Skeletal muscle cell (primary cell): Measurements from ENCODE around the gene TNNT2.

Experiments
- DNase-seq: peaks from one replicate; pipeline ENCODE4 v3.0.0-alpha.2; 2010; ENCODE audit warnings: low read depth
- H3K4me3 ChIP-seq: 2 replicates; pipeline ENCODE4 v1.5.1; 2011; ENCODE audit warnings: low read depth, mild to moderate bottlenecking, control low read depth, low read length, moderate library complexity

The TNNT2 gene

DNA sequence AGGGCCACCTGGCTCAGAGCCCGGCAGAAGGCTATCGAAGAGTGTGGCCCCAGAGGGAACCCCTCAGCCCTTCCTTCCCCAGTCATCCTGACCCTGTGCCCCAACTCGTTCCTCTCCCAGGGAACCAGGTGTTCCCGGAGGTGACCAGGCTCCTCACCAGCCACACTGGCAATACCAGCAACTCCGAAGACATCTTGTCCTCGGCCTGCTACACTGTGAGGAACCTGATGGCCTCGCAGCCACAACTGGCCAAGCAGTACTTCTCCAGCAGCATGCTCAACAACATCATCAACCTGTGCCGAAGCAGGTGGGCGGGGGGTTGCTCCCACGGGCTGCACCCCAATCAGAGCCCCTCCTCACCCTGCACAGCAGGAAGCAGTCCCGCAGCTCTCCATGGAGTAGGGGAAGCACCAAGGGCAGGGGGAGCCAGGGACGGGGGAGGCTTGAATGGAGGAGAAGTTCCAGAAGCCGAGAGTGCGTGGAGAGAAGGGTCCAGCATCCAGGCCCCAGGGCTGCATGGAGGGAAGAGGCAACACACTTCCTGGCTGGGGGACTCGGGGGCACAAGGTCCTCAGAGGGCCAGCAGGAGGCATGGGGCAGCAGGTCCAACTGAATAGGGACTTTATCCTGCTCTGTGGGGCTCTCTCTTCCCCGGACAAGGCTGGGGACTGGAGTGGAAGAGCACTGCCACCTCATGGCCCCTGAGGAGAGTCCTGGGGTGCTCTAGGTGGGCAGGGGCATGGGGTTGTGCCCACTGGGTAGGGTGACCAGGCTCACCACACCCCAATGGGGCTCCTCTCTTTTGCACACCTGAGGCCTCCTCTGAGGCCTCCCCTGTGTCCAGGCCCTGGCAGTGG lies 52.4 kb downstream of the TNNT2 start:
- H3K4me3 ChIP-seq, result no peak overlapping the region
- DNase-seq, result no peak

GRCh38 chr1:201324306-201324705 lies 53.2 kb downstream of the TNNT2 start:
- no peak overlapping the region for H3K4me3 ChIP-seq
- no peak for DNase-seq

DNA sequence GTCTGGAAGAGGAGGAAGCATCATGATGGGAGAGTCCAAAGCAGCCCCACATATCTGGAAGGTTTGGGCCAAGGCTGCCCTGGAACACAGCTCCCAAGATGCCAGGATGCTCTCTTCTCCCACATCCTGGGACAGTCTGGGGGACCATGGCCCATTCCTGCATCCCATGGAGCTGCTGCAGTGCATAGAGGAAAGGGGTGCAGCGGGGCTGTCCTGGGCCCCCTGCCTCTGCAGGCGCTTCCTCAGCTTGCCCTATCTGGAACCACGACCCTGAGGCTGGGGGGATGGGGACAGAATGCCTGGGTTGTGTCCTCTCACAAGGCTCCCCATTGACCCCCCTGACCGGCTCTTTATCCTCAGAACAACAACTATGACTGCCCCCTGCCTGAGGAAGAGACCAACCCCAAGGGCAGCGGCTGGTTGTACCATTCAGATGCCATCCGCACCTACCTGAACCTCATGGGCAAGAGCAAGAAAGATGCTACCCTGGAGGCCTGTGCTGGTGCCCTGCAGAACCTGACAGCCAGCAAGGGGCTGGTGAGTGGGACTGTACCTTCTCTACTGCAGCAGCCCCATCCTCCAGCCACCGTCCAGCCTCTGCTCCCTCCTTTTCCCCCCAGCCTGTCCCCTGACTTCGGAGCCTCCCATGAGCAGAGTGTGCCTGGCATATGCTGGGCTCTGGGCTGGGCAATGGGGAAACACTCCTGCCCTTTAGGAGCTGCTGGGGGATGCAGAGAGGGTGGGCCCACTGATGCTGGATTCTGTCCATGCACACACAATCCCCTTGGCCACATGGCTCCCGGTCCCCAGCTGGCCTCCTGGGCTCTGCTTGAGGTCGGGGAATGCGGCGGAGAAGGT lies 54.6 kb downstream of the TNNT2 start:
- no peak overlapping the region for H3K4me3 ChIP-seq
- DNase-seq, result no peak

- no peak for DNase-seq
- H3K4me3 ChIP-seq, result no peak overlapping the region
Observed at GRCh38 chr1:201321826-201322390, 55.6 kb downstream of the TNNT2 start.

DNA sequence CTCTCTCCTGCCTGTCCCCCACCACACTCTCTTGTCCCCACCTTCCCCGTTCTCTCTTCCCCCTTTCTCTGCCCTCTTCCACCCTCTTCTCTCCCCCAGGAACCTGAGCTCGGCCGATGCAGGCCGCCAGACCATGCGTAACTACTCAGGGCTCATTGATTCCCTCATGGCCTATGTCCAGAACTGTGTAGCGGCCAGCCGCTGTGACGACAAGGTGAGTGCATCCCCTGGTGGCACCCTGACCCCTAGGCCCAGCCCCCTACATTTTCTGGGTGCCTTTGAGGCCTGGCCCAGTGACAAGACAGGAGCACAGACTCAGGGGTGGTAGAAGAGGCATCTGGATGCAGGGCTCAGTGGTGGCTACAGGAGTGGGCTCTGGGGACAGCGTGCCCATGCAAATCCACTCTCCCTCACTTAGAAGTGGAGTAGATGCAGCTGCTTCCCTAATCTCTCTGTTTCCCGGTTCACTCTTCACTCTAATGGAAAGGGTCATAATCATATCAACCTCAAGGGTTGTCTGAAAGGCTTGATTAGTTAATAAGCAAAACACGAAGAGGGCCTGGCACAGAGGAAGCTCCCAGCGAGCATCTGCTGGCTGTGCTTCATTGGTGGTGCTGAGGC lies 57.2 kb downstream of the TNNT2 start:
- H3K4me3 ChIP-seq, result no peak overlapping the region
- DNase-seq, result no peak

GRCh38 chr1:201319631-201320030 lies 57.8 kb downstream of the TNNT2 start:
- DNase-seq, result no peak
- no peak overlapping the region for H3K4me3 ChIP-seq

DNA sequence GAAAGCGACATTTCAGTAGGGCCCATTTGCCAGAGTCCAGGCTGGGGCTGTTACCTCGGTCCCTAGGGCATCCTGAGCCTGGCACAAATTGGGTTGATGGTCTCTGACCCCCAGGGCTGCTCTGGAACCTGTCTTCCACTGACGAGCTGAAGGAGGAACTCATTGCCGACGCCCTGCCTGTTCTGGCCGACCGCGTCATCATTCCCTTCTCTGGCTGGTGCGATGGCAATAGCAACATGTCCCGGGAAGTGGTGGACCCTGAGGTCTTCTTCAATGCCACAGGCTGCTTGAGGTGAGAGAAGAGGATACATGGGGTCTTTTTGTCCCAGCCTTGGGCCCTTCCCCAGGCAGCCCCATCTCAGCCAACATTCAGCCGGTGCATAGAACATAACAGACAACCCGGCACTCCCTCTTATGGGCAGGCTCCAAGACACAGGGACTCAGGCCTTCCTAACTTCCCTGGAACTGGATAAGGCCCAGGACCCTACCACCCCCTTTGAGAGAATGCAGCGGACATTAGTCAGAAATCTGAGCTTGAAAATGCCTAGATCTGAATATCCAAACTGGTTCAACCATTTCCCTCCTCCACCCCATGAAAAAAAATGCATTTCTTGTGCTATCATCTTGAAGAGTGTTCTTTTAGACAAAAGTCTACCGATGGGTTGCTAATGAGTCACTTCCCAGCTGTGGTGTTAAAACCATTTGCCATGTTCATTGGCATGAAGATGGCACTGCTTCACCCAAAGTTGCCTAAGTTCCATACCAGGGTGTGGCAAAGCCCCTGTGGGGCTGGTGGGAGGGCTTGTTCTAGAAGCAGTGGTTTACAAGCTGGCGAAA lies 58.8 kb downstream of the TNNT2 start:
- H3K4me3 ChIP-seq, result no peak overlapping the region
- DNase-seq, result no peak

DNA sequence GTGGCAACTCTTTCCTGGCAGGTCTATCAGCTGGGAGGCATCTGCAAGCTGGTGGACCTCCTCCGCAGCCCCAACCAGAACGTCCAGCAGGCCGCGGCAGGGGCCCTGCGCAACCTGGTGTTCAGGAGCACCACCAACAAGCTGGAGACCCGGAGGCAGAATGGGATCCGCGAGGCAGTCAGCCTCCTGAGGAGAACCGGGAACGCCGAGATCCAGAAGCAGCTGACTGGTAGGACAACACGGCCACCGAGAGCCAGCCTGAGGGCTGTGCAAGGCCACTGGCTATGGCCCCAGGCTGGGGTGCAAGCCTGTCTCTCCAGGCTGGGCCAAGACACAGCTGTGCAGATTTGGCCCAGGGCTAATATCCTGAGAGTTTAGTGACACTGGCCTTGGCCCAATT lies 59.9 kb downstream of the TNNT2 start:
- no peak overlapping the region for H3K4me3 ChIP-seq
- DNase-seq, result no peak

GRCh38 chr1:201316556-201316955 lies 60.9 kb downstream of the TNNT2 start:
- DNase-seq, result no peak
- no peak overlapping the region for H3K4me3 ChIP-seq

- no peak overlapping the region for H3K4me3 ChIP-seq
- DNase-seq, result no peak
Observed at GRCh38 chr1:201313086-201313485, 64.4 kb downstream of the TNNT2 start.

DNA sequence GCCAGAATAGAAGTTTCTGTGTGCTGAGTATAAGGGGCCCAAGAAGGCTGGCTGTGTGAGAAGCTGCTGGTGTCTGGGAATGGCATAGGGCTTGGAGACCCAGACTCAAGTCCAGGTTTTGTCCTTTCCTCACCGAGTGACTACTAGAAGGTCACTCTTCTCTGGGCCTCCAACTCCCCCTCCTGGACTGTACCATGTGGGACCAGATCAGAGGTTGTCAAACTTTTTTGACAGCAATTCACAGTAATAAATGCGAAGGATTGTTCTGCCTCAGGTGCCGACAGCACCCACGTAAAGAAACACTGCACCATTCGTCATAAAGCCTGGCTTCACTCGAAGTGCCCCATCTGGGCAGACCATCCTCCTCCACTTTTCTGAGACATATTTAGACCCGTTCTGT lies 65.2 kb downstream of the TNNT2 start:
- DNase-seq, result no peak

DNA sequence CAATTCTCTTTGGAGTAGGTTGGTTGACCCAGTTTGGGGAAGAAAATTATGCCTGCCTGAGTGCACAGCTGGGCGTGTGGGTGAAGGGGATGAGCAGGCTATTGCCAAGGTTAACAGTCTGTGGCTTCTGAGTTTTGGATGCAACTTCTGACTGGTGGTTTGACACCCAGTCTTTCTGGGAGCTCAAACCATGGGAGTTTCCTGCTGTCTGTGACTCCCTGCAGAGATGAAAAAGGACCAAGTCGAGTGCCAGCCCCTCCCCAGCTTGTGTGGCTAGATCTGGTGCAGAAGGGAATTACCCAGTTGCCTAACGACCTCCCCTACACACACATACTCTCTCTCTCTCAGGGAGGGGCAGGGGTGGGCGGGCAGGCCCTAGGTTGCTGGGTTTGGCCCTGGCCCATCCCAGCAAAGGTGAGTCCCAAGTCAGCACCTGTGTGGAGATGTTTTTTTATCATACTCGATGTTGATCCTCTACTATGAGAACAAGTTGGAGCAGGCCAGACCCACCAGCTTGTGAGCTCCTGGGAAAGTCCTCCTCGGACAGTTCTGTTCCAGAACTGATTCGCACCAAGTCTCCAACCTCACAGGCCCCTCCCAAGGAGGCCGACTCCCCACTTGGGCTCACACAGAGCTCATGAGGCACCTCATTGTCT lies 66.0 kb downstream of the TNNT2 start:
- H3K4me3 ChIP-seq, result no peak overlapping the region
- DNase-seq, result no peak

More for the DNA sequence above, 65.2 kb downstream of the TNNT2 start:
- H3K4me3 ChIP-seq, result no peak overlapping the region

DNA sequence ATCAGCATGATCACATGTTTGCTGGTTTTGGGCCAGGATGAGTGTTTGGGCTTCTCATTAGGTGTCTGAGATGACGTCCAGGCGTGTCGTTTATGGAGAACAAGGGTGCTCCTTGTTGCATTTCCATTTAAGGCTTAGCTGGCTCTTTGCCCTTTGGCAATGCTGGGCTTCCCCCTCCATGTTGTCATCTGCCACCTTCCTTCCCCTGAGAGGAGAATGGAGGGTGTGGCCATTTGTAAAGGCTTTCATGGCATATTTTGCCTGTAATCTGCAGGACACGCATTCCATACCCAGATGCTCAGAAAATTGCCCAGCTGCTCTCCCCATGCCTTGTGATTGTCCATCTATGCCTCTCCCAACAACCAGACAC lies 66.5 kb downstream of the TNNT2 start:
- DNase-seq, result no peak

GRCh38 chr1:201310251-201310985 lies 67.1 kb downstream of the TNNT2 start:
- H3K4me3 ChIP-seq, result no peak overlapping the region
- DNase-seq, result no peak

More for the DNA sequence above, 66.5 kb downstream of the TNNT2 start:
- no peak overlapping the region for H3K4me3 ChIP-seq

GRCh38 chr1:201309416-201309815 lies 68.1 kb downstream of the TNNT2 start:
- DNase-seq, result no peak
- H3K4me3 ChIP-seq, result no peak overlapping the region
